Peyer's patch (tissue), 4 donors: ENCODE data around the gene REC114. TPM values are rescaled to one million over a fixed set of nuclear protein-coding genes. Genes with fewer than 3 reads are reported as not detected.
"Not testable (repeated sequence)": the region's sequence is repeated elsewhere in the genome, so short reads cannot be mapped to it uniquely, and the experiment has no call there.

Experiments
- DNase-seq, 3 donors: peaks; one replicate each; pipeline ENCODE4 v3.0.0-alpha.2; 2017 to 2019
- H3K27ac ChIP-seq, 4 donors: fragments of 200-600 bp; sonication (generic); one replicate each; pipeline ENCODE4 v1.5.1; 2016 to 2019
- H3K27me3 ChIP-seq, 2 donors: fragments of 200-600 bp; sonication (generic); one replicate each; pipeline ENCODE4 v1.5.1; 2019
- H3K36me3 ChIP-seq, 3 donors: fragments of 200-600 bp; sonication (generic); one replicate each; pipeline ENCODE4 v1.5.1; 2016 to 2019
- H3K4me1 ChIP-seq, 4 donors: fragments of 200-600 bp; sonication (generic); one replicate each; pipeline ENCODE4 v1.5.1; 2016 to 2019
- H3K4me3 ChIP-seq, 4 donors: fragments of 200-600 bp; sonication (generic); 1 replicate in 3 of 4; 2 replicates in 1 of 4; pipeline ENCODE4 v1.5.1; 2016 to 2019; ENCODE audit warnings: mild to moderate bottlenecking in 1 of 4
- H3K9me3 ChIP-seq, 4 donors: fragments of 200-600 bp; sonication (generic); one replicate each; pipeline ENCODE4 v1.5.1; 2016 to 2019; ENCODE audit warnings: mild to moderate bottlenecking in 1 of 4
- POLR2A ChIP-seq, 2 donors: fragments of 450-650 bp; IDR thresholded peaks; one replicate each; pipeline ENCODE4 v1.5.1; 2017; ENCODE audit warnings: antibody characterized with exemption in 2 of 2, mild to moderate bottlenecking in 2 of 2, moderate library complexity in 2 of 2
- total RNA-seq, 4 donors: library from RNA; depleted of rRNA; stranded (reverse); fragments of >200 nt; gene quantifications; one replicate each; pipeline ENCODE4 v1.1.0, GENCODE V29; 2016
- TF ChIP-seq, protein P1 (sequence below), 6 experiments: fragments of 450-650 bp in 4 of 6; fragments of 200-600 bp in 2 of 6; sonication (generic) in 1 of 6; IDR thresholded peaks; one replicate each; pipeline ENCODE4 v1.5.1; 2017 to 2019; ENCODE audit warnings: antibody characterized with exemption in 6 of 6, mild to moderate bottlenecking in 3 of 6, moderate library complexity in 1 of 6

REC114 gene
- total RNA-seq, 4 donors from 2014 or later, result not detected

DNA sequence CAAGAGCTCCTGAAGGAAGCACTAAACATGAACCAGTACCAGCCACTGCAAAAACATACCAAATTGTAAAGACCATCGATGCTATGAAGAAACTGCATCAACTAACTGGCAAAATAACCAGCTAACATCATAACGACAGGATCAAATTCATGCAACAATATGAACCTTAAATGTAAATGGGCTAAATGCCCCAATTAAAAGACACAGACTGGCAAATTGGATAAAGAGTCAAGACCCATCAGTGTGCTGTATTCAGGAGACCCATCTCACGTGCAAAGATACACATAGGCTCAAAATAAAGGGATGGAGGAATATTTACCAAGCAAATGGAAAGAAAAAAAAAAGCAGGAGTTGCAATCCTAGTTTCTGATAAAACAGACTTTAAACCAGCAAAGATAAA is 7.0 kb downstream of the REC114 start:
- not testable (repeated sequence) for DNase-seq, H3K27ac ChIP-seq, H3K4me3 ChIP-seq, H3K9me3 ChIP-seq, H3K27me3 ChIP-seq, H3K4me1 ChIP-seq, H3K36me3 ChIP-seq

DNA sequence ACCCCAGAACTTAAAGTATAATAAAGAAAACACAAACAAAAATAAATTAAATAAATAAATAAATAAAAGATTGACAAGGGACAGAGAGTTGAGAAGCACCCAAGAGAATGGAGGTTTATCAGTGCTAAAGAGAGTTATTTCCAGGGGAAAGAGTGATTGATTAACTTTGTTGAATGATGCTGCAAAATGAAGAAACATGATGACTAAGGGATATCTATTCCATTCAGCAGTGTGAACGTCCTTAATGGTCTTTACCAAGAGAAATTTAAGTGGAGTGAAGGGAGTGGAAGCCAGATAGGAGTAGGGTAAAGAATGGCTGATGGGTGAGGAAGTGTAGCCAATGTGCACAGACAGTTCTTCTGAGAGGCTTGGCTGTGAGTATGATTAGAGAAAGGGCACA is 11.1 kb downstream of the REC114 start:
- H3K4me3 ChIP-seq, result no peak overlapping the region
- no peaks in the 10 kb centered on the region for H3K36me3 ChIP-seq
- no peak for TF ChIP-seq POLR2A (IDR thresholded peaks at IDR 0.05)
- TF ChIP-seq, protein P1, sequence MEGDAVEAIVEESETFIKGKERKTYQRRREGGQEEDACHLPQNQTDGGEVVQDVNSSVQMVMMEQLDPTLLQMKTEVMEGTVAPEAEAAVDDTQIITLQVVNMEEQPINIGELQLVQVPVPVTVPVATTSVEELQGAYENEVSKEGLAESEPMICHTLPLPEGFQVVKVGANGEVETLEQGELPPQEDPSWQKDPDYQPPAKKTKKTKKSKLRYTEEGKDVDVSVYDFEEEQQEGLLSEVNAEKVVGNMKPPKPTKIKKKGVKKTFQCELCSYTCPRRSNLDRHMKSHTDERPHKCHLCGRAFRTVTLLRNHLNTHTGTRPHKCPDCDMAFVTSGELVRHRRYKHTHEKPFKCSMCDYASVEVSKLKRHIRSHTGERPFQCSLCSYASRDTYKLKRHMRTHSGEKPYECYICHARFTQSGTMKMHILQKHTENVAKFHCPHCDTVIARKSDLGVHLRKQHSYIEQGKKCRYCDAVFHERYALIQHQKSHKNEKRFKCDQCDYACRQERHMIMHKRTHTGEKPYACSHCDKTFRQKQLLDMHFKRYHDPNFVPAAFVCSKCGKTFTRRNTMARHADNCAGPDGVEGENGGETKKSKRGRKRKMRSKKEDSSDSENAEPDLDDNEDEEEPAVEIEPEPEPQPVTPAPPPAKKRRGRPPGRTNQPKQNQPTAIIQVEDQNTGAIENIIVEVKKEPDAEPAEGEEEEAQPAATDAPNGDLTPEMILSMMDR (IDR thresholded peaks at IDR 0.05), result no peak
- no peaks in the 10 kb centered on the region for H3K27me3 ChIP-seq
- DNase-seq, result no peak
- H3K4me1 ChIP-seq, result no peaks in the 10 kb centered on the region
- no peak overlapping the region for H3K27ac ChIP-seq
- no peaks in the 10 kb centered on the region for H3K9me3 ChIP-seq

DNA sequence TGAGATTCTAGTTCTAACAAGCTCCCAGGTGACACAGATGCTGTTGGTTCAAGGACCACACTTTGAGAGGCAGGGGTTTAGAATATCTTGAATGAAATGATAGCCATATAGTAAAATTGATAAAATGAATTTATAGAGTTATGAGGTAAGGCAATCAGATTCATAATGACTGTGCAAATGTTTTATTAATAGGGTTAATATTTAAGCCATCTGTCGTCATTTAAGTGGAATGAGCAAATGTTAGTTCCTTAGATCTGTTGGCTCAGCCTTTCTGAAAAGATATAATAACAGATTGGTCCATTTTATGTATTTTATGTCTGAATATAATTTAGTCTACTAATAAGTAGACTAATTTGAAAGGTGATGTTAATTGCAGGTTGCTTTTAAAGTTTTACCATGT is 12.9 kb downstream of the REC114 start:
- no peak for TF ChIP-seq POLR2A (IDR thresholded peaks at IDR 0.05)
- TF ChIP-seq, protein P1 (IDR thresholded peaks at IDR 0.05), result no peak
- no peaks in the 10 kb centered on the region for H3K9me3 ChIP-seq
- H3K4me3 ChIP-seq, result no peak overlapping the region
- no peak for DNase-seq
- H3K36me3 ChIP-seq, result no peaks in the 10 kb centered on the region
- no peak overlapping the region for H3K27ac ChIP-seq
- H3K27me3 ChIP-seq, result no peaks in the 10 kb centered on the region
- no peaks in the 10 kb centered on the region for H3K4me1 ChIP-seq

DNA sequence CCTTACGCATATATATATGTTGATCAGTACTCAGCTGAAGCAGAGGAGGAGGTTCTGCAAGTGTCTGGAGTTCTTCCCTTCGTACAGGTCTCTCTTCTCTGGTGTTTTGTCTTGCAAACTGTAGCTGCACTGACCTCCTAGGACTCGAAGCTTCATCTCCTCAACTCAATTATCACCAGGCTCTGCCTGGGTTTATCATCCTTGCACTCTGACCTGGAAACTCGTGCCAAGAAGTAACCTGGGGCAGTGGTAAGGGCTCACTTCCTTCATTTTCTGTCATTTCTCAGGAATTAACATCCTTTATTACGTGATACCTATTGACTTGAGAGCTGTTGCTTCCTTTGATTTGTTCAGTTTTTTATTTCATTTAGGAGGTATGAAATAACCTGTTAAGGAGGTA is 14.4 kb downstream of the REC114 start:
- Histone ChIP-seq H3K9me3 (no peaks in the 10 kb centered on the region), H3K27ac (no peak overlapping the region), H3K4me3 (no peak overlapping the region), H3K4me1 (no peaks in the 10 kb centered on the region), H3K27me3 (no peaks in the 10 kb centered on the region), H3K36me3 (no peaks in the 10 kb centered on the region)
- DNase-seq, result peak in 1 of 3 donors; percentile 55
- TF ChIP-seq, protein P1 (IDR thresholded peaks at IDR 0.05), result no peak
- no peak for TF ChIP-seq POLR2A (IDR thresholded peaks at IDR 0.05)

DNA sequence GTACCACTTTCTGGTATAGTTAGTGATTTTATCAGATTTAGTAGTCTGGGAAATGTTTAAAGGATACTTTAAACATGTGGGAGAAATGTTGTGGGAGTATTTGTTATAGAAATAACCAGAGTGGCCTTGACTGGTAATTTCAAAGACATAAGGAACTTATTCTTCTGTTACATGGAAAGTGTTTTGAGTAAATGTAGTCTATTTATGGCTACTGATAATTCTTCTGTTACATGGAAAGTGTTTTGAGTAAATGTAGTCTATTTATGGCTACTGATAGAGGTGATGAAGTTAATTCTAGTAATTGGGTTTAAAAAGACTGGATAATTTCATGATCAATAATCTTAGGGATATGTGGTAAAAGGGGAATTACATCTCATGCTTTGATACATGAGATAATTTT is 17.7 kb downstream of the REC114 start:
- no peaks in the 10 kb centered on the region for H3K27me3 ChIP-seq
- H3K9me3 ChIP-seq, result no peaks in the 10 kb centered on the region
- no peaks in the 10 kb centered on the region for H3K4me1 ChIP-seq
- H3K4me3 ChIP-seq, result no peak overlapping the region
- no peaks in the 10 kb centered on the region for H3K36me3 ChIP-seq
- DNase-seq, result no peak
- H3K27ac ChIP-seq, result no peak overlapping the region
- TF ChIP-seq POLR2A (IDR thresholded peaks at IDR 0.05), result no peak
- TF ChIP-seq, protein P1 (IDR thresholded peaks at IDR 0.05), result no peak

DNA sequence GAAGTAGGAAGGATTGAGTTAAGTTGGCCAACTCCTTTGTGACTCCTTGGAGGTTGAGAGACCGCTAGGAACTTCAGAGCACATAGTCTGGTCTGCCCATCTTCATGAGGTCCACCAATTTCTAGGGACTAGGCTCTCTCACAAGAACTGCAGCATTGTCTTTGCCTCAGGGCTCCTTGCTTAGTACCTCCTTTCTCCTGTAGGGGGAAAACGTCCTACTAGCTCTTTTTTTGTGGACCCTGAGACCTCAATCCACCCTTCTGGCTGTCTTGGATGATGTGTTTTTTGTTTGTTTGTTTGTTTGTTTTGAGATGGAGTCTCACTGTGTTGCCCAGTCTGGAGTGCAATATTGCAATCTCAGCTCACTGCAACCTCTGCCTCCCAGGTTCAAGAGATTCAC is 21.6 kb downstream of the REC114 start:
- Histone ChIP-seq H3K4me1 (no peaks in the 10 kb centered on the region), H3K27me3 (no peaks in the 10 kb centered on the region), H3K9me3 (no peaks in the 10 kb centered on the region), H3K27ac (no peak overlapping the region), H3K36me3 (no peaks in the 10 kb centered on the region), H3K4me3 (no peak overlapping the region)
- no peak for DNase-seq
- TF ChIP-seq POLR2A (IDR thresholded peaks at IDR 0.05), result no peak
- TF ChIP-seq, protein P1 (IDR thresholded peaks at IDR 0.05), result no peak
